Caki2 (cell line): ENCODE measurements around the gene ZNF445. TPM values are rescaled to one million over a fixed set of nuclear protein-coding genes. Genes with fewer than 3 reads are reported as not detected.
"Not testable (repeated sequence)": the region's sequence is repeated elsewhere in the genome, so short reads cannot be mapped to it uniquely, and the experiment has no call there.

Source experiments
- DNase-seq: peaks from one replicate; pipeline ENCODE4 v3.0.0-alpha.2; 2015; ENCODE audit warnings: low read depth
- in situ Hi-C: cut with HindIII; loops from 2 replicates; pipeline ENCODE4 v1.10.0; 2016; ENCODE audit warnings: low sequenced_read_pairs, low pct_unique_long_range_greater_than_20kb, mixed read lengths
- total RNA-seq: library from RNA; depleted of rRNA; stranded (reverse); fragments of >200 nt; shearing (Covaris generic); gene quantifications from 2 replicates; pipeline ENCODE4 v1.2.3, GENCODE V29; 2014; ENCODE audit warnings: low replicate concordance

The ZNF445 gene
- total RNA-seq, 1 experiment from 2014 or later = 3.5 TPM

DNA sequence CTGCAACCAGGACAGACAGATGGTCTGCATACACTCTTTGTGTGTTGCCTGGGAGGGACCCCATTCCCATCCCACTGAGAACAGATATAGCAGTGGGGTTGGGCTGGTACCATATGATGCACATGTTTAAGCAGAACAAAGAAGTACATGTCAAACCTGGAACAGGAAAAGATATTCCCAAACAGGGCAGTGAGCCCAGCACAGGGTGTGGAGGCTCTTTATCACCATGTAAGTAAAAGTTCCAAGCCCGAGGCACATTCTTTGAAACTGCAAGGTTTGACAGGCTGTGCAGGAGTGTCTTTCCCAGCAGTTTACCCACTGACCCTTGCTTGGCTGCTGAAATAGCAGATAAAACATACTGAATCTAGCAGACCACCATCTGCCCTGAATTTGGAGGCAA, 5.3 kb upstream of the ZNF445 start:
- in situ Hi-C loops = no loop called here
- no peak for DNase-seq

- in situ Hi-C loops = no loop called here
- DNase-seq = no peak
These were observed 1.2 kb upstream of the ZNF445 start for GRCh38 chr3:44478606-44479094.

DNA sequence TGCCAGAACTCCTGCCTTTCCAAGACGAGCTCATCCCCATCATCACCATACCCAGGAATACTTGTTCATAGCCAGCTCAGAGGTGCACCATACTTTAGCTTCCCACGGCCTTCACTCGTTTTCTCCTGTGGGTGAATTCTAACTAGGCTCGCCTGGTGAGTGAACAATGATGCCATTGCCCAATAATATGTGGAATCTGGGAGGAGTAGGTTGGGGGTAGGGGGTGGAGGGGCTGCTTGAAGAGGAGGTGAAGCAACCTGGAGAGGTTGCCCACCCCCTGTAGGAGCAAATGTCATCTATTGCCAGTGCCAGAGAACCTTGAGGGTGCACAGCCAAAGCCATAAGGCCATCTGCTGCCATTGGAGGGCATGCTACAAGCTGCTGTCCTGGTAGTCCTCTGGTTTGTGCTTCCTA, 592 bp upstream of the ZNF445 start:
- DNase-seq = no peak
- in situ Hi-C loops = no loop called here

DNA sequence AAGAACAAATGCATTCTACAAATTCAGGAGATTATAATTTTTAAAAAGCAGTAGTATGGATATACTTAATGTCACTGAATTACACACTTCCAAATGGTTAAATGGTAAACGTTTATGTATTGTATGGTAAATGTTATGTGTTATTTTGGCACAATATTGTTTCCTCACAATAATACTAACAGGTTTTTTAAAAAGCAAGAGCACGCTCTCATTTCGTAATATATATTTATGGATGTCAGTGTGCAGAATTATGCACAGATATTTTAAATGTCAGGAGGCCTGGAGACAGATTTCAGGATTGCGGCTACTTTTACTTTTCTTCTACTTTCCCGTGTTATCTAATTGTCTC, 533 bp downstream of the ZNF445 start:
- in situ Hi-C loops = no loop called here
- DNase-seq = no peak

- in situ Hi-C loops = no loop called here
- DNase-seq = no peak
These were observed 1.3 kb downstream of the ZNF445 start for GRCh38 chr3:44476181-44476611.

- DNase-seq, in situ Hi-C loops: not testable (repeated sequence)
These were observed 2.6 kb downstream of the ZNF445 start for GRCh38 chr3:44474886-44475285.

DNA sequence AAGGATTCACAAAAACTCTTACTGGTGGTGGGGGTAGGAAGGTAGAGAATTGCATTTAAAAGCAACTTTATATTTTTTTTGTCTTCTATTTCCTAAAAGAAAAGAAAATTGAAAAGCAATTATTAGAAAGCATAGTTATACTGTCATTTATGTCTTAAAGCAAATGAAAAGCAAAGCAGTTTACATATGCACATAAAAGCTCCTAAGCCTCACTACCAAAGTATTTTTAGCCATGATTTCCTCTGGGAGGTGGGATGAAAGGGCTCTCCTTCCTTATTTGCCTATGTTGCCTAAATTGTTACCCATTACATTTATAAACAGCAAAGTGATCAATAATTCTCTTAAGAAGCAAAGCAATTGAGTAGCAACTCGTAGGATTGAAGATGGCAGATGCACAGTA, 7.0 kb downstream of the ZNF445 start:
- no peak for DNase-seq
- in situ Hi-C loops = no loop called here

DNA sequence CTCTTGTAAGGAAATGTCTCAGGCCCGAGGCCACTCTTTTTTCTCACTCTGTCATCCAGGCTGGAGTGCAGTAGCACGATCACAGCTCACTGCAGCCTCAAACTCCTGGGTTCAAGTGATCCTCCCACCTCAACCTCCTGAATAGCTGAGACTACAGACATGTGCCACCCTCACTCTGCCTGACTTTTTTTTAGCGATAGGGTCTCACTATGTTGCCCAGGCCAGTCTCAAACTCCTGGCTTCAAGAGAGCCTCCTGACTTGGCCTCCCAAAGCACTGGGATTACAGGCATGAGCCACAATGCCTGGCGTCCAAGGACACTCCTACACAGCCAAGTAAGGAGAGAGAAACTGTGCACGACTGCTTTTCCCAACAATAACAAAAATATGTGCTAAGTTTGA, 7.6 kb downstream of the ZNF445 start:
- no peak for DNase-seq
- in situ Hi-C loops = no loop called here

DNA sequence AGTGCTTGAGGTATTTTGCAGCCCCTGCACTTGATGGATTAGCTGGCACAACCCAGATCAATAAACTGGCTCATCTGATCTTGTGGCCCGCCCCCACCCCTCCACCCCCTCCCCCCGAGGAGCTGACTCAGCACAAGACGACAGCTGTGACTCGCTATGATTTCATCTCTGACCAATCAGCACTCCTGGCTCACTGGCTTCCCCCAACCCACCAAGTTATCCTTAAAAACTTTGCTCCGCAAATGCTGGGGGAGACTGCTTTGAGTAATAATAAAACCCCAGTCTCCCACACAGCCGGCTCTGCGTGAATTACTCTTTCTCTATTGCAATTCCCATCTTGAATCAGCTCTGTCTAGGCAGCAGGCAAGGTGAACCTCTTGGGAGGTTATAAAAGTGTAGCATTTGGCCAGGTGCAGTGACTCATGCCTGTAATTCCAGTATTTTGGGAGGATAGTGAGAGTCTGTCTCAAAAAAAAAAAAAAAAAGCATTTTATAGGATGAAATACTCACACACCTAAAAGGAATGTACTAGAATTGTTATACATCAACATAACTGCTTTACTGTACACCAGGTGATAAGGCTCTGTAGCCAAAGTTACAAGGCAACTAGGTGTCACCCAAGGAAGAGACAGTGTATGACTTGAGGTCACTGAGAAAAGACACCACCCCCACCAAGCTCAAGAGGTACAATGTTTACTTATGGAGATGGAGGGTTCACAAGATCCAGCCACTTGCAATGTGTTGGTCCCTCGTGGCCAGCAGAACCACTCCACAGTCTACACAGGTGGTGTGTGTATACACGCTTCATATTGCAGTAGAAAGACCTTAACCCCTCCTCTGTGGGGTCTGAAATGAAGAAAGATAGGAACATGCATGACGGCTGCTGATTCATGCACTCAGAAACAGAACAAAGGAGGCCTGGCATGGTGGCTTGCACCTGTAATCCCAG, 8.6 kb downstream of the ZNF445 start:
- no peak for DNase-seq
- in situ Hi-C loops = no loop called here

DNA sequence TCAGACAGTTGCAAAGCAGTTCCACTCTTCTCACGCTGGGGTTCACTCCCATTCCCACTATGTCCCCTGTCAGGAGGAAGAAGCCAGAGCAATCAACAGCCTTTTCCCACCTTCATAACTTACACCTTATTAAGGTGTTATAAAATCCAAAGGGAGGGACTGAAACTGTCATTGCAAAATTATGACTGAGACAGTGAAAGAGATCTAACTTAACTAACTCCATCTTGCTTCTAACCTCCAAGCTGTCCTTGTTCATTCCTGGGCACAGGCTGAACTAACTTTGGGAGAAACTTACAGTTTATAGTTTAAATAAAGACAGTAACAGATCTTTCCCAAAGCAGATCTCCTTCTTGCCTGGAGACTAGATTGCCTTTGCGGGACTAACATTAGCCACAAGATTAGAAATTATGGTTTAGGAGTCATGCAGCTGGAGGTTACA, 9.4 kb downstream of the ZNF445 start:
- in situ Hi-C loops, DNase-seq: not testable (repeated sequence)

- no peak for DNase-seq
- in situ Hi-C loops = no loop called here
These were observed 10.2 kb downstream of the ZNF445 start for GRCh38 chr3:44467241-44467640.

DNA sequence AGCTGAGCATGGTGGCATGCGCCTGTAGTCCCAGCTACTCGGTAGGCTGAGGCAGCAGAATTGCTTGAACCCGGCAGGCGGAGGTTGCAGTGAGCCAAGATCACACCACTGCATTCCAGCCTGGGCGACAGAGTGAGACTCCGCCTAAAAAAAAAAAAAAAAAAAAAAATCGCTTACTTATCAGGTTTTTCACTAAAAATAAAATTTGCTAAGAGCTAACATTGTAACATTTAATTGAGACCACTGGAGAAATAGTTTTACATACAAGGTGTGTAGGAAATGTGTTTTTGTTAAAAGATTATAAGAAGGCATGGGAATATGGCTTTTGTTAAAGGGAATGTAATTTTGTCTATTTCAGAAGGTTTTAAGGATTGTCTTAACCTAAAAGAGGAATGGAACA, 12.6 kb downstream of the ZNF445 start:
- in situ Hi-C loops, DNase-seq: not testable (repeated sequence)

- in situ Hi-C loops = no loop called here
- DNase-seq = no peak
These were observed 13.0 kb downstream of the ZNF445 start for GRCh38 chr3:44464509-44464908.

GRCh38 chr3:44460050-44460449, 17.4 kb downstream of the ZNF445 start:
- in situ Hi-C loops, DNase-seq: not testable (repeated sequence)

- in situ Hi-C loops = no loop called here
- no peak for DNase-seq
These were observed 22.2 kb downstream of the ZNF445 start for GRCh38 chr3:44455318-44455717.

DNA sequence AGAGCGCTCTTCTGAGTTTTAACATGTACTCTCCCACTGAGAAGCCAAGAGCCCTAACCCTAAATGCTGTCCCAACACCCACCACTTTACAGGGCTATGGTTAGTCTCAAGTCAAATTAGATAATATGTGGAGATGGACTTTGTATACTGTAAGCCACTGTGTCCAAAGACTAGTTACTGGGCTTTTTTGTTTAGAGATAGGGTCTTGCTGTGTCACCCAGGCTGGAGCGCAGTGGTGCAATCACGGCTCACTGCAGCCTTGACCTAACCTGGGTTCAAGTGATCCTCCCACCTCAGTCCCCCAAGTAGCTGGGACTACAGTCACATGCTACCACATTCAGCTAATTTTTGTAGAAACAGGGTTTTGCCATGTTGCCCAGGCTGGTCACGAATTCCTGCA, 23.2 kb downstream of the ZNF445 start:
- DNase-seq = no peak
- in situ Hi-C loops = no loop called here

GRCh38 chr3:44451441-44451840, 26.0 kb downstream of the ZNF445 start:
- in situ Hi-C loops = no loop called here
- no peak for DNase-seq

DNA sequence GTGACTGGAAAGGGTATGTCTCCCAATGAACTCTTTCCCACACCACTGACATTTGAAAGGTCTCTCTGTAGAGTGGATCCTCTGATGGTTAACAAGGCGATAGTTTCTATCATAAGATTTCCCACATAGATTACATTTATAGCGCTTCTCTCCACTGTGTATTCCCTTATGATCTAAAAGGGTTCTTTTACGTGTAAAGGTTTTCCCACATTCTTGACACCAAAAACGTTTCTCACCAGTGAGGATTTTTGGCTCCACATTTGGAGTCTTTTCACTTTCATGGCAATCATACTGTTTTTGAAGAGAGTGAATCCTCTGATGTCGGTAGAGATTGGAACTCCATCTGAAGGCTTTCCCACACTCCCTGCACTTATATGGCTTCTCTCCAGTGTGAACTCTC, 30.5 kb downstream of the ZNF445 start:
- in situ Hi-C loops = no loop called here
- no peak for DNase-seq

- in situ Hi-C loops = no loop called here
- DNase-seq = no peak
These were observed 31.7 kb downstream of the ZNF445 start for GRCh38 chr3:44445786-44446185.
